NCI-H187 treated with DMSO at 0.1 percent for 48 hours (cell line): ENCODE data around the gene UGT1A9.

Source experiments
- DNase-seq: peaks from one replicate; lab custom pipeline; 2025; lab: John Stamatoyannopoulos, UW

Gene UGT1A9

DNA sequence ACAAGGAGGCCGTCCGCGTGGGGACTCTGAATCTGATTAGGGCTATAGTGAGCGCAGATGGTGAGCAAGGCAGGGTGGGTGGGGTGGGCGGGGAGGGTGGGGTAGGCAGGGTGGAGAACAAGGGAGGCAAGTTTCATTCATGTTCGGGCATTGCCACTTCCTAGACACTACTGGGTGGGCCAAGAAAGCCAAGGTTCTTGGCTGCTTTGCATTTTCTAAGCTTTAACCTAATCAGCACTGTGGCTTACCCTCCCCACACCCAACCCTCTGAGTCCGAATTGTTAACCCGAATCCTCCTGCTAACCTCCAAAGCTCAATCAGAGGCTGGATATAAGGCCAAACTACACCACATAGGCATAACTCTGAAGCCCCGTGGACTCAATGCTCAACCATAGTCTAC is 124.6 kb downstream of the UGT1A9 start:
- no peak for DNase-seq

GRCh38 chr2:233798335-233799086 is 126.8 kb downstream of the UGT1A9 start:
- no peak for DNase-seq

- DNase-seq: no peak
Observed at GRCh38 chr2:233799087-233799665, 127.5 kb downstream of the UGT1A9 start.

DNA sequence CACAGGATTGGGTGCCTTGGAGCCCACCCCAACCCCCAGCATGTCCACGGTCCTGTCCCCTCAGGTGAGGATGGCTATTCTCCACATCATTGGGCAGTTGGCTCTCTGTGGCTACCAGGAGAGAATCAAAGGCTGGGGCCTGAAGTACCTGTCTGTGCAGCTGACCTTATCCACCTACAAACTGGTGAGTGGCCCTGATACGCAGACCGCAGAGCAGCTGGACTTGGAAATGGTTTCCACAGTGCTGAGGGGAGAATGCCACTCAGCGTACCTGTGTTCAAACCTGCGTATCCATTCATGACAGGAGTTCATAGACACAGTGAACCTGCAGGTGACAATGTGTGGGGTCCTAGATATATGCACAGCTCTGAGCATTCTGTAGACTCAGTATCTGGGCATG is 128.0 kb downstream of the UGT1A9 start:
- DNase-seq: no peak

- DNase-seq: no peak
Observed at GRCh38 chr2:233800208-233800607, 128.5 kb downstream of the UGT1A9 start.

GRCh38 chr2:233801357-233802131 is 129.8 kb downstream of the UGT1A9 start:
- DNase-seq: no peak

- no peak for DNase-seq
Observed at GRCh38 chr2:233802132-233802815, 130.6 kb downstream of the UGT1A9 start.

- DNase-seq: no peak
Observed at GRCh38 chr2:233803292-233803911, 131.7 kb downstream of the UGT1A9 start.

GRCh38 chr2:233803994-233804393 is 132.3 kb downstream of the UGT1A9 start:
- DNase-seq: no peak

DNA sequence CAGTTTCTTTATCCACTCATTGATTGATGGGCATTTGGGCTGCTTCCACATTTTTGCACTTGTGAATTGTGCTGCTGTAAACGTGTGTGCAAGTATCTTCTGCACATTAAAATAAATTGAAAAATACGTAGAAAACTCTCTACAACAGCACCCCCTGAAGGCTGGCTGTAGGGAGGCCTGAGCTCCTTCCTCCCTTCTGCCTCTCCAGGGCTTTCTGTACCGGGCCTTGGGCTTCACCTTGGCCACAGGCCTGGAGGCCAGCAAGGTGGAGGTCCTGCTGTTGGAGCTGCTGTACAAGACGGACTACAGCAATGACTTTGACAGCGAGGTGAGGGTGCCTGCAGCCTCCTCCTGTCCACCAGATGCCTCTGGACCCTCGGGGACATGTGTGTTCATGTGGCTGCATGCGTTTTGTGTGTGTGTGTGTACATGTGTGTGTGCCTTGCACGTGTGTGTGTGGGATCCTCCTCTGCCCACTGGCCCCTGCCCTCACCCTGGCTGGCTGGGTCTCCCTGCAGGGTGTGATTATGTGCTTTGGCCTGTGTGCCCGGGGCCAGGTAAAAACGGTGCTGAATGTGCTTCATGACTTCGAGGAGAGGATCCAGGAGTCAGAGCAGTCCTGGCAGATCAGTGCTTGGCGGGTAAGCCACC is 135.6 kb downstream of the UGT1A9 start:
- DNase-seq: no peak

DNA sequence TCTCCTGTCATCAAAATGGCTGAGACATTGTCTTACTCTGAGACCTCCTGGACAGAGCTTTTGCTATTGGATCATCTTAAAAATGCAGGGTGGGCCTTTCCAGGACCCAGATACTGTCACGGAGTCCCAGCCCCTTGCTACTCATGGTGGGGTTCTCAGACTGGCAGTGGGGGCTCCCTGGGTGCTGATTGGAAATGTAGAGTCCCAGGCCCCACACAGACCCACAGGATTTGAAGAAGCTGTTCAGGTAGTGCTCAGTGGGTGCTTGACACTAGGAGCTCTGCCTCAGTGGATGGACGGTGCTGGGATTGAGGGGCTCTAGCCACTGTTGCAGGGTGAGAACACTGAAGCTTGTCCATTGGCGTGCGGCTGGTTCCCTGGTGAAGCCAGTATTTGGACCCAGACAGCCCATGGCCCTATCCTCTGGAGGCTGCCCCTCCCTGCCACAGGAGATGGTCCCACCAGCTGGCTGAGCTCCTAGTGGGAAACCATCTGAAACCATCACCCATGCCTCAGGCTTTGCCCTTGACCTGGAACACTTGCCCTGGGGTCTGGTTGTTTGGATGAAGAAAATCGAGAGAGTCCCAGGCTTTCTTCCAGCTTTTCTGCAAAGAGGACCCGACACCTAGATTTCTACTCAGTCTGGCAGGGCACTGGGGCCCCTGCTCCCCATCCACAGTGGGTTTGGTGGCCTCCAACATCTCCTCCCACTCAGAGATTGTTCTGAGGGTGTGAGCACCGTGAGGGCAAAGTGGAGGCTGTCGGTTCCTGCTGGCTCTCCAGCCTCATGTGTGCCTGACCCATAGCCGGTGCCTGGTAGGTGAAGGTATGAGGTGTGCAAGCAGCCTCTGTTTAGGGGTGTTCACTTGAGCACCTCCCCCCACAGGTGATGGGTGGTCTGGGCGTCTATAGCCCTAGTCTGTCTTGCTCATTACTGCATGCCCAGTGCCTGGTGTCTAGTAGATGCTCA is 136.6 kb downstream of the UGT1A9 start:
- DNase-seq: no peak

DNA sequence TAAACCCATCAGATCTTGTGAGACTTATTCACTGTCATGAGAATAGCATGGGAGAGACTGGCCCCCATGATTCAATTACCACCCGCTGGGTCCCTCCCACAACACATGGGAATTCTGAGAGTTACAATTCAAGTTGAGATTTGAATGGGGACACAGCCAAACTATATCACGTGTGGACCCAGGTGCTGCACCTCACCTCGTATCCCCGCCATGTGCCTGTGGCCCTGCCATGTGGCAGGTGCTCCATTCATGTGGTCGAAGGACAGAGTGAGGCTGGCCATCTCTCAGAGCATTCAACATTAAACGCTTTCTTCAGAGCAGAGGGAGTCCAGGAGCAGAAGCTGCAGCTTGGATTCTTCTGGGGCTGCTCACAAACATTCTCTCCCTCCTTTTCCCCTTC is 138.7 kb downstream of the UGT1A9 start:
- DNase-seq: no peak

- DNase-seq: no peak
Observed at GRCh38 chr2:233811087-233811486, 139.4 kb downstream of the UGT1A9 start.

GRCh38 chr2:233811732-233812131 is 140.0 kb downstream of the UGT1A9 start:
- DNase-seq: no peak

GRCh38 chr2:233813236-233814055 is 141.7 kb downstream of the UGT1A9 start:
- DNase-seq: no peak

DNA sequence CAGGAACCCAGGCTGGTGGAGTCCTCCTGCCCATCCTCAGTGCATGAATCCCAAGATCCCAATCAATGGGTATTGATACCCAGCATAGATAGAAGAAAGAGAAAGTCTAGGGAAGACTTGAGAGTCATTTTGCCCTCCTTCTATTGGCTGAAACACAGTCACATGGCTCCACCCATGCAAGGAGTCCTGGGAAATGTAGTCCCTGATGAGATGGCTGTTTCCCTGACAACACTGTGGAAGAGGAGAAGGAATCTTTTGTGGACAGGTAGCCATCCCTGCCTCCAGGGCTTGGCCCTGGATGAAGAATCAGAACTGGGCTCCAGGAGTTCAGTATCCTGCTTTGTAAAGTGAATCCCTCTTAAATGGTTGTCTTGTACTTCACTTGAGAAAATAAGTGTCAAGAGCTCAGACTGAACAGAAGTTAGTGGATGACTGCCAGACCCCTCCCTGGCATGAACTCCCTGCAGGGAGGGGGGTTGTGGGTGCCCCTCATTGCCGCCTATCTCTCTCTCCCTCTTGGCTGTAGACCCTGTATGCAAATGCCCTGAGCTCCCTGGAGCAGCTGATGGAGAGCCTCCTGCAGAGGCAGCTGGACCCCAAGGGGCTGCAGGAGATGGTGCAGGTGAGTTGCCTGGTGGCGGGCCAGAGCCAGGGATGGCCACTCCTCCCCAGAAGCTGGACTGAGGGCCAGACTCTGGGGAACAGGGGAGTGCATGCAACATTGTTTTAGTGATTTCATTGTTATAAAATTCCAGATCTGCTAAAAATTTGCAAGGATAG is 142.5 kb downstream of the UGT1A9 start:
- no peak for DNase-seq

GRCh38 chr2:233815861-233816260 is 144.2 kb downstream of the UGT1A9 start:
- DNase-seq: no peak

GRCh38 chr2:233816334-233816733 is 144.6 kb downstream of the UGT1A9 start:
- DNase-seq: no peak

DNA sequence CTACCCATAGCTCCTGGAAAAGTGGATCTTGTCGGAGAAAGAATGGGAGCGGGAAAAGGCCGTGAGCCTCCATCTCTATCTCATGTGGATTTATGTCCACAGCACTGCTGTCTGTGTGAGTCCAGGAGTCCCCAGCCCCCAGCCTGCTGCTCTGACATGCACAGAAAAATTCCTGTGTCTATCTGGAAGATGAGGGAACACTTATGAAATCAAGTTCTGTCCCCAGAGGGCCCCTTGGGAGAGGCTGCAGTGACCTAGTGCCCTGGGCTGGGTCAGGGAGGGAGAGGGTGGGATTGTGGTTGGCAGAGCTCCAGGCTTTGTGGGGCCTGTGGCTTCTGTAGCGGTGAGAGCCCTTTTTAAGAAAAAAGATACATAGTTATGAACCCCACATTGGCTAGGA is 145.1 kb downstream of the UGT1A9 start:
- no peak for DNase-seq
